Uterine smooth muscle cell (primary cell): ENCODE results near the gene GPC2. TPM values are rescaled to one million over a fixed set of nuclear protein-coding genes. Genes with fewer than 3 reads are reported as not detected.

Source experiments
- total RNA-seq: library from RNA; depleted of rRNA; stranded (reverse); fragments of >200 nt; gene quantifications from 2 replicates; pipeline ENCODE4 v1.2.3, GENCODE V29; 2014

Gene GPC2
- 1.2 and 2.2 TPM in 2 replicates for total RNA-seq

GRCh38 chr7:100177045-100178001 is at the start of gene GPC2, which contains the start of gene STAG3:
Gene GPC2, minus strand, starts transcription at chr7:100177381. Its CDS starts 182 bp downstream, at chr7:100177199.
Gene STAG3, plus strand, starts transcription at chr7:100177918. Its CDS starts 2,639 bp downstream, at chr7:100180557.

GRCh38 chr7:100219801-100220585 is 42.8 kb upstream of the GPC2 start, which contains the start of gene PVRIG:
Gene PVRIG, plus strand, starts transcription at chr7:100219949. Its CDS starts 22 bp downstream, at chr7:100219971.

GRCh38 chr7:100158229-100159098 is 18.7 kb downstream of the GPC2 start, which contains the start of gene TRAPPC14:
Gene TRAPPC14, minus strand, starts transcription at chr7:100158723. Its CDS starts 224 bp downstream, at chr7:100158499.

GRCh38 chr7:100148559-100149328 is 28.4 kb downstream of the GPC2 start, which contains the start of gene LAMTOR4:
Gene LAMTOR4, plus strand, starts transcription at chr7:100148918. Its CDS starts 55 bp downstream, at chr7:100148973.

GRCh38 chr7:100126931-100127865 is 50.0 kb downstream of the GPC2 start, which contains the start of gene MBLAC1:
Gene MBLAC1, plus strand, starts transcription at chr7:100126967. Its CDS starts 429 bp downstream, at chr7:100127396.

Other genes starting within 250 kb of the GPC2 start
- gene GJC3, start 247.8 kb downstream of the GPC2 start, total RNA-seq, result not detected in 2 replicates
- 0.33 TPM in 1 of 2 replicates, not detected in the other for gene AZGP1, start 201.3 kb downstream of the GPC2 start, total RNA-seq
- gene ZKSCAN1, start 161.8 kb downstream of the GPC2 start, total RNA-seq, result 33.1 and 44.9 TPM in 2 replicates
- gene ZSCAN21, start 127.6 kb downstream of the GPC2 start, total RNA-seq, result 9.5 and 13.1 TPM in 2 replicates
- 23.4 and 24.0 TPM in 2 replicates for gene ZNF3, start 95.7 kb downstream of the GPC2 start, total RNA-seq
- 96.1 and 167 TPM in 2 replicates for gene COPS6, start 88.4 kb downstream of the GPC2 start, total RNA-seq
- gene MCM7, start 76.0 kb downstream of the GPC2 start, total RNA-seq, result 56.1 and 266 TPM in 2 replicates
- gene AP4M1, start 75.7 kb downstream of the GPC2 start, total RNA-seq, result 22.5 and 29.1 TPM in 2 replicates
- gene TAF6, start 58.0 kb downstream of the GPC2 start, total RNA-seq, result 59.6 and 61.4 TPM in 2 replicates
- 28.4 and 36.7 TPM in 2 replicates for gene CNPY4, start 57.7 kb downstream of the GPC2 start, total RNA-seq
- gene MBLAC1, start 50.4 kb downstream of the GPC2 start, total RNA-seq, result 2.6 and 3.1 TPM in 2 replicates
- 80.3 and 91.4 TPM in 2 replicates for gene LAMTOR4, start 28.5 kb downstream of the GPC2 start, total RNA-seq
- 6.6 and 10.9 TPM in 2 replicates for gene TRAPPC14, start 18.7 kb downstream of the GPC2 start, total RNA-seq
- gene GAL3ST4, start 8.8 kb downstream of the GPC2 start, total RNA-seq, result 0.55 and 1.6 TPM in 2 replicates
- gene STAG3, start 537 bp upstream of the GPC2 start, total RNA-seq, result 0.62 and 1.00 TPM in 2 replicates
- not detected in 2 replicates for gene PVRIG, start 42.6 kb upstream of the GPC2 start, total RNA-seq
- gene SPDYE3, start 130.3 kb upstream of the GPC2 start, total RNA-seq, result not detected in 2 replicates
- gene PILRB, start 180.7 kb upstream of the GPC2 start, total RNA-seq, result 8.1 and 9.4 TPM in 2 replicates
- gene PILRA, start 196.1 kb upstream of the GPC2 start, total RNA-seq, result 0.12 TPM in 1 of 2 replicates, not detected in the other